IMR-90 (cell line): ENCODE results near the gene CALML3. TPM values are rescaled to one million over a fixed set of nuclear protein-coding genes. Genes with fewer than 3 reads are reported as not detected.

ENCODE experiments used
- ATAC-seq: fragments of 200-7000 bp; cut with Tn5 transposase; 2 replicates; pipeline ENCODE4 v1.9.1; 2020; ENCODE audit warnings: low read depth, mild to moderate bottlenecking, moderate library complexity
- BruUV-seq: library from RNA; stranded (reverse); fragments of 400-500 nt; replicated peaks from 2 replicates; lab custom pipeline; 2021; lab: Mats Ljungman, UMichigan
- CTCF ChIA-PET: fragments of 300-600 bp; formaldehyde crosslinking; extraction: SDS; loops from one replicate; lab custom pipeline; 2021; ENCODE audit warnings: antibody characterized with exemption; lab: Yijun Ruan, JAX
- POLR2A ChIA-PET: fragments of 300-600 bp; sonication (Branson Sonifier 250); formaldehyde crosslinking; loops from one replicate; lab custom pipeline; 2022; ENCODE audit warnings: antibody characterized with exemption; ENCODE audit not compliant: unreplicated experiment; lab: Charles Lee
- DNase-seq: peaks from one replicate; pipeline ENCODE4 v3.0.0; 2013
- H2AFZ ChIP-seq: replicated peaks from 2 replicates; pipeline ENCODE3; 2013; ENCODE audit warnings: low read length, mild to moderate bottlenecking; ENCODE audit not compliant: poor library complexity
- H2AK5ac ChIP-seq: 2 replicates; pipeline ENCODE4 v1.6.1; 2013; ENCODE audit warnings: low read depth, low read length, inconsistent platforms
- H2AK9ac ChIP-seq: replicated peaks from 2 replicates; pipeline ENCODE3; 2013; ENCODE audit warnings: mild to moderate bottlenecking, low read depth, low read length, moderate library complexity; ENCODE audit not compliant: poor library complexity
- H2BK120ac ChIP-seq: 2 replicates; pipeline ENCODE4 v1.6.1; 2013; ENCODE audit warnings: low read depth, low read length, inconsistent platforms
- H2BK15ac ChIP-seq: 3 replicates; pipeline ENCODE4 v1.6.1; 2013; ENCODE audit warnings: low read depth, low read length, inconsistent platforms
- H2BK20ac ChIP-seq: 2 replicates; pipeline ENCODE4 v1.6.1; 2013; ENCODE audit warnings: low read depth, mild to moderate bottlenecking, inconsistent platforms, low read length, moderate library complexity
- H2BK5ac ChIP-seq: 2 replicates; pipeline ENCODE4 v1.6.1; 2013; ENCODE audit warnings: mild to moderate bottlenecking, low read depth, low read length, inconsistent platforms; ENCODE audit not compliant: poor library complexity, severe bottlenecking
- H3K14ac ChIP-seq: replicated peaks from 2 replicates; pipeline ENCODE4 v1.6.1; 2013; ENCODE audit warnings: low read depth, low read length, inconsistent platforms
- H3K18ac ChIP-seq: 2 replicates; pipeline ENCODE4 v1.6.1; 2013; ENCODE audit warnings: low read depth, low read length, control low read depth
- H3K23ac ChIP-seq: 2 replicates; pipeline ENCODE4 v1.6.1; 2013; ENCODE audit warnings: low read depth, low read length, inconsistent platforms
- H3K27ac ChIP-seq: 2 replicates; pipeline ENCODE4 v1.5.1; 2013; ENCODE audit warnings: mild to moderate bottlenecking, control low read depth, low read length; ENCODE audit not compliant: insufficient read depth
- H3K27me3 ChIP-seq: 2 replicates; pipeline ENCODE4 v1.6.1; 2013; ENCODE audit warnings: low read length; ENCODE audit not compliant: control insufficient read depth, insufficient read depth
- H3K36me3 ChIP-seq: 2 replicates; pipeline ENCODE4 v1.6.1; 2013; ENCODE audit warnings: low read length, mixed read lengths; ENCODE audit not compliant: control insufficient read depth, insufficient read depth
- H3K4ac ChIP-seq: 2 replicates; pipeline ENCODE4 v1.6.1; 2013; ENCODE audit warnings: low read depth, low read length, inconsistent platforms
- H3K4me1 ChIP-seq: 2 replicates; pipeline ENCODE4 v1.6.1; 2013; ENCODE audit warnings: low read length, mixed read lengths; ENCODE audit not compliant: control insufficient read depth, insufficient read depth
- H3K4me2 ChIP-seq: 2 replicates; pipeline ENCODE4 v1.6.1; 2013; ENCODE audit warnings: low read depth, mild to moderate bottlenecking, control low read depth, low read length, moderate library complexity
- H3K4me3 ChIP-seq: 2 replicates; pipeline ENCODE4 v1.5.1; 2013; ENCODE audit warnings: low read depth, mild to moderate bottlenecking, control low read depth, low read length, moderate library complexity; ENCODE audit not compliant: insufficient read depth
- H3K56ac ChIP-seq: 2 replicates; pipeline ENCODE4 v1.6.1; 2013; ENCODE audit warnings: low read length, inconsistent platforms; ENCODE audit not compliant: insufficient read depth; ENCODE audit errors: extremely low read depth
- H3K79me1 ChIP-seq, 2 experiments: 2 replicates each; pipeline ENCODE4 v1.6.1; 2013; ENCODE audit warnings: low read length in 2 of 2, inconsistent platforms in 1 of 2, low read depth in 1 of 2
- H3K9ac ChIP-seq: 2 replicates; pipeline ENCODE4 v1.6.1; 2013; ENCODE audit warnings: low read depth, low read length, control low read depth
- H3K9me1 ChIP-seq: 2 replicates; pipeline ENCODE4 v1.6.1; 2013; ENCODE audit warnings: low read length, inconsistent platforms; ENCODE audit not compliant: insufficient read depth
- H3K9me3 ChIP-seq: 2 replicates; pipeline ENCODE4 v1.6.1; 2013; ENCODE audit warnings: low read length; ENCODE audit not compliant: control insufficient read depth, insufficient read depth
- H4K20me1 ChIP-seq: 2 replicates; pipeline ENCODE4 v1.6.1; 2013; ENCODE audit warnings: low read length, inconsistent platforms; ENCODE audit not compliant: insufficient read depth
- H4K5ac ChIP-seq: 2 replicates; pipeline ENCODE4 v1.6.1; 2013; ENCODE audit warnings: mild to moderate bottlenecking, low read depth, low read length, control low read depth
- H4K8ac ChIP-seq, 2 experiments: 2 replicates each; pipeline ENCODE4 v1.6.1; 2013; ENCODE audit warnings: low read depth in 2 of 2, low read length in 2 of 2, control low read depth in 1 of 2, inconsistent platforms in 1 of 2
- H4K91ac ChIP-seq: 2 replicates; pipeline ENCODE4 v1.6.1; 2013; ENCODE audit warnings: low read depth, low read length, inconsistent platforms; ENCODE audit not compliant: insufficient read depth
- BHLHE40 ChIP-seq: fragments of 150-350 bp; IDR thresholded peaks from 2 replicates; pipeline ENCODE4 v1.6.1; 2016; ENCODE audit warnings: mild to moderate bottlenecking, low read depth, low read length
- CEBPB ChIP-seq: IDR thresholded peaks from 2 replicates; pipeline ENCODE4 v1.6.1; 2012; ENCODE audit warnings: low read depth, low read length, improper control_type of control experiment
- CTCF ChIP-seq: conservative IDR thresholded peaks from 2 replicates; pipeline ENCODE4 v1.5.1; 2012; ENCODE audit warnings: mild to moderate bottlenecking, low read depth, low read length, improper control_type of control experiment
- ELK1 ChIP-seq: fragments of 150-350 bp; IDR thresholded peaks from 2 replicates; pipeline ENCODE4 v1.6.1; 2016; ENCODE audit warnings: low read depth, mild to moderate bottlenecking, low read length, moderate library complexity, borderline replicate concordance
- POLR2A ChIP-seq: IDR thresholded peaks from 2 replicates; pipeline ENCODE4 v1.6.1; 2012; ENCODE audit warnings: mild to moderate bottlenecking, low read depth, low read length
- RAD21 ChIP-seq: IDR thresholded peaks from 2 replicates; pipeline ENCODE4 v1.6.1; 2012; ENCODE audit warnings: low read length, improper control_type of control experiment
- RCOR1 ChIP-seq: IDR thresholded peaks from 2 replicates; pipeline ENCODE4 v1.6.1; 2012; ENCODE audit warnings: mild to moderate bottlenecking, low read length, improper control_type of control experiment; ENCODE audit not compliant: insufficient replicate concordance
- SMC3 ChIP-seq: fragments of 150-350 bp; IDR thresholded peaks from 2 replicates; pipeline ENCODE4 v1.6.1; 2016; ENCODE audit warnings: low read depth, mild to moderate bottlenecking, antibody characterized with exemption, low read length, moderate library complexity
- WGBS, 2 experiments: methylation state at CpG; one replicate each; pipeline versions ENCODE4 v1.1.5 to v1.1.7; 2013; ENCODE audit warnings: missing lambda C conversion rate in 2 of 2; ENCODE audit not compliant: insufficient read length in 1 of 2; ENCODE audit errors: extremely low coverage in 2 of 2; 5-methylcytosine and 5-hydroxymethylcytosine counted together
- dilution Hi-C: fragments of 300-500 bp; cut with HindIII; formaldehyde crosslinking; loops from one replicate; pipeline ENCODE4 v1.14.3; 2018; ENCODE audit warnings: low sequenced_read_pairs; ENCODE audit not compliant: unreplicated experiment
- in situ Hi-C: fragments of 300-500 bp; cut with MboI; formaldehyde crosslinking; loops from 3 replicates; pipeline ENCODE4 v1.14.3; 2019; ENCODE audit warnings: low sequenced_read_pairs, inconsistent platforms, mixed read lengths
- intact Hi-C: fragments of 100-400 bp; cut with micrococcal nuclease; formaldehyde crosslinking; loops from 2 replicates; pipeline ENCODE4 v1.10.0; 2022
- polyA plus RNA-seq, 3 experiments: library from polyadenylated mRNA; depleted of rRNA; stranded (reverse); fragments of >200 nt; gene quantifications; 2 replicates each; pipeline ENCODE4 v1.2.3, GENCODE V29; 2012; ENCODE audit warnings: low replicate concordance in 1 of 3
- total RNA-seq: library from RNA; depleted of rRNA; stranded (reverse); fragments of >200 nt; gene quantifications from 2 replicates; pipeline ENCODE4 v1.2.3, GENCODE V29; 2012

CALML3 gene
- total and polyA plus RNA-seq, 2 of the 4 experiments (the other 2 are of a cell fraction) = not detected

DNA sequence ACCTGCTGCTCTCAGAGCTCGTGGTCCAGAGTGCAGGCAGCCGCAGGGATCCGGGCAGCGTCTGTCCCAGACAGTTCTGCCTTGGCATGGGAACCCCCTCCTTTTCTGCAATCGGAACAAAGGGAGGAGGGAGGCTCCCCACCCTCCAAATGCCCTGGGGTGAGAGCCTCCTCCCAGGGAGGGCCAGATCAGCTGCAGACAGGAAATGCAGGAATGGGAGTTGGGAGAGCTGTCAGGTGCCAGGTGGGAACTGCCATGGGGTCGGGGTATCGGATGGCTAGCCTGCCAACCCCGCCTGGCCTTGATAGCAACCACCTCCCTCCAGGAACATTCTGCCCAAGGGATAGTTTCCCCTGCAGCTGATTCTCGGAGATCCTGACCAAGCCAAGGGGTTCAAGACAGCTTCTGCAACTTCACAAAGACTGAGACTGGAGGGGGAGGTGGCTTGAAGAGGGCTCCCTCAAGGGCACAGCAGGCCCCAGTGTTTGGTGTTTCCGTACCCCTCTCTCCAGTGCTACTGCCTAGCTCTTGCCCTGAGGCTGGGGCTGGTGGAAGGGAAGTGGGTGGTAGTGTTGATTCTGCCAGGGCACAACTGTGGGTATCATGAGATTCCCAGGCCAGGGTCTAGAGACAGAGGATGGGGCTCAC lies 25.1 kb upstream of the CALML3 start, which contains the start of gene CALML5:
CALML5 (minus strand) TSS at position 78 of the 648 bp plus-strand sequence. CDS start 132 bp downstream, outside the sequence.
- Histone ChIP-seq H2AFZ (peak within 1 kb of the TSS; percentile 33), H3K9me1 (peaks cover 13% of the 10 kb centered on the region; the same call in 1 of the 2 replicates), H3K79me1 (no peaks in the 10 kb centered on the region), H3K4me2 (no peak within 1 kb of the TSS), H3K9ac (no peak within 1 kb of the TSS), H4K20me1 (no peaks in the 10 kb centered on the region), H3K27ac (no peak within 1 kb of the TSS), H3K36me3 (no peaks in the 10 kb centered on the region), H4K5ac (no peak within 1 kb of the TSS), H2BK20ac (no peak within 1 kb of the TSS), H4K91ac (no peak within 1 kb of the TSS), H2BK120ac (no peak within 1 kb of the TSS), H3K4me3 (no peak within 1 kb of the TSS), H2BK15ac (no peak within 1 kb of the TSS), H2AK5ac (no peak within 1 kb of the TSS), H3K4ac (no peak within 1 kb of the TSS), H3K18ac (no peak within 1 kb of the TSS), H4K8ac (no peak within 1 kb of the TSS), H3K14ac (no peak within 1 kb of the TSS), H3K56ac (no peak within 1 kb of the TSS), H3K23ac (no peak within 1 kb of the TSS), H2AK9ac (peak within 1 kb of the TSS; percentile 16), H3K9me3 (no peaks in the 10 kb centered on the region), H2BK5ac (no peak within 1 kb of the TSS), H3K27me3 (peaks cover 43% of the 10 kb centered on the region), H3K4me1 (no peaks in the 10 kb centered on the region)
- TF ChIP-seq RAD21 (no peak), POLR2A (no peak), SMC3 (no peak), ELK1 (no peak), RCOR1 (no peak), CEBPB (no peak), BHLHE40 (no peak), CTCF (no peak)
- dilution Hi-C loops (no loop called here), intact Hi-C loops (no loop called here), in situ Hi-C loops (no loop called here)
- no CpG with 5 or more reads among the region's 10 CpGs for WGBS, 2 experiments
- CTCF ChIA-PET = interaction anchor here (1.8 kb wide), 1 partner anchor 21 kb away, joined by 4 read pairs; no protein-coding TSS in a partner anchor
- ATAC-seq = no peak
- POLR2A ChIA-PET = no interaction called here
- no TSS peak for BruUV-seq
- no peak for DNase-seq
